Heart right ventricle (tissue), 16 donors: Measurements from ENCODE around the gene SFXN5. TPM values are rescaled to one million over a fixed set of nuclear protein-coding genes. Genes with fewer than 3 reads are reported as not detected.
A peak's percentile ranks its signal among the peaks of the same experiment; 100 is the strongest.

Experiments
- ATAC-seq, 8 donors: fragments of 200-7000 bp; cut with Tn5 transposase; one replicate each; pipeline ENCODE4 v1.9.1; 2020; ENCODE audit warnings: mild to moderate bottlenecking in 8 of 8, moderate library complexity in 8 of 8, moderate number of reproducible peaks in 1 of 8
- DNase-seq, 2 donors: peaks; one replicate each; pipeline ENCODE4 v3.0.0-alpha.2; 2020
- H3K27ac ChIP-seq, 10 donors: fragments of 200-600 bp; sonication (generic) in 2 of 10; one replicate each; pipeline versions ENCODE4 v1.5.0 to v1.8.0; 2020 to 2022; ENCODE audit warnings: mild to moderate bottlenecking in 3 of 10
- H3K27me3 ChIP-seq, 7 donors: fragments of 200-600 bp; one replicate each; pipeline ENCODE4 v1.8.0; 2021 to 2022; ENCODE audit warnings: mild to moderate bottlenecking in 2 of 7
- H3K36me3 ChIP-seq, 9 donors: fragments of 200-600 bp; sonication (generic) in 1 of 9; one replicate each; pipeline versions ENCODE4 v1.5.0 to v1.8.0; 2020 to 2022; ENCODE audit warnings: mild to moderate bottlenecking in 2 of 9
- H3K4me1 ChIP-seq, 9 donors: fragments of 200-600 bp; sonication (generic) in 1 of 9; one replicate each; pipeline versions ENCODE4 v1.5.0 to v1.8.0; 2020 to 2022; ENCODE audit warnings: mild to moderate bottlenecking in 4 of 9
- H3K4me3 ChIP-seq, 10 donors: fragments of 200-600 bp; sonication (generic) in 2 of 10; one replicate each; pipeline versions ENCODE4 v1.5.0 to v1.8.0; 2020 to 2022; ENCODE audit warnings: mild to moderate bottlenecking in 7 of 10, moderate library complexity in 2 of 10
- H3K9me3 ChIP-seq, 11 donors: fragments of 200-600 bp in 10 of 11; sonication (generic) in 2 of 11; one replicate each; pipeline versions ENCODE4 v1.5.0 to v1.8.0; 2013 to 2022; ENCODE audit warnings: mild to moderate bottlenecking in 2 of 11, control low read depth in 1 of 11, moderate library complexity in 1 of 11
- WGBS, 2 donors: extraction: QIAGEN DNeasy Blood & Tissue Kit; methylation state at CpG; one replicate each; pipeline ENCODE4 v1.1.7; 2013; ENCODE audit warnings: inconsistent platforms in 1 of 2; 5-methylcytosine and 5-hydroxymethylcytosine counted together
- intact Hi-C, 10 donors: fragments of 100-400 bp; cut with DNase I; formaldehyde crosslinking; loops; one replicate each; pipeline versions ENCODE4 v1.11.1 to v1.14.2; 2022
- polyA plus RNA-seq, 2 donors: library from polyadenylated mRNA; stranded (reverse); fragments of 200-250 nt; gene quantifications; one replicate each; pipeline ENCODE4 v1.2.3, GENCODE V29; 2013
- total RNA-seq, 10 donors: library from RNA; stranded (reverse); fragmentation: NEBNext Ultra II Directional in 3 of 10; extraction: Animal tissue kit (Norgen Biotek cat#: 25700) in 3 of 10; gene quantifications; one replicate each; pipeline versions ENCODE4 v1.2.1 to v1.2.4, GENCODE V29; 2021 to 2023
- TF ChIP-seq, protein P1 (sequence below), 9 donors: fragments of 200-600 bp; sonication (generic) in 2 of 9; IDR thresholded peaks; one replicate each; pipeline versions ENCODE4 v1.5.0 to v1.8.0; 2021 to 2022; ENCODE audit warnings: antibody characterized with exemption in 9 of 9, mild to moderate bottlenecking in 5 of 9, moderate library complexity in 1 of 9
- donor health status: Arrhythmogenic right ventricular cardiomyopathy.
- donor health status: ischemic (EF 13 %, LVEDD 7.1; RV severe dilation, severe dysfunction).
- donor health status: healthy with polysubstance abuse.
- donor health status: DM: no; HTN: yes; CAD: no.
- donor health status: DM: no; HTN: no; CAD: no.
- donor health status: ischemic (EF 25% LVEDD 6.9; RV normal size, moderate dysfunction).
- donor health status: ischemic (EF 25% LVEDD 5.7; RV mildly dilated, moderate dysfunction).
- donor health status: healthy.
- donor health status: DM: yes; HTN: yes; CAD: no.
- donor health status: Ischemic cardiomyopathy.
- donor health status: ischemic (EF 35%, LVEDD 5.7; RV mildly dilated, moderate dysfunction).
- donor health status: nonischemic (EF 11% LVEDD 7.7; RV severe dilation, severe dysfunction).
- donor health status: DM: yes; HTN: yes; CAD: no.
- donor health status: PGD.
- donor health status: ischemic (EF 29% LVEDD 5.4; RV normal size, mild dysfunction).
- donor health status: nonischemic (EF 23%, LVEDD 6.1; RV moderate dilation, normal function).

The SFXN5 gene
- total and polyA plus RNA-seq, 12 donors: 4.4 to 11.8 (median 9.7) TPM

GRCh38 chr2:72931280-72931910 lies 140.1 kb downstream of the SFXN5 start:
- no peak overlapping the region for H3K4me3 ChIP-seq
- DNase-seq: no peak
- intact Hi-C loops: no loop called here
- peak in 1 of 8 donors; percentile 19 for ATAC-seq
- H3K36me3 ChIP-seq: no peaks in the 10 kb centered on the region
- no peaks in the 10 kb centered on the region for H3K9me3 ChIP-seq
- H3K4me1 ChIP-seq: peaks cover 0 to 5% (median 0%) of the 10 kb centered on the region in 9 donors
- TF ChIP-seq, protein P1, sequence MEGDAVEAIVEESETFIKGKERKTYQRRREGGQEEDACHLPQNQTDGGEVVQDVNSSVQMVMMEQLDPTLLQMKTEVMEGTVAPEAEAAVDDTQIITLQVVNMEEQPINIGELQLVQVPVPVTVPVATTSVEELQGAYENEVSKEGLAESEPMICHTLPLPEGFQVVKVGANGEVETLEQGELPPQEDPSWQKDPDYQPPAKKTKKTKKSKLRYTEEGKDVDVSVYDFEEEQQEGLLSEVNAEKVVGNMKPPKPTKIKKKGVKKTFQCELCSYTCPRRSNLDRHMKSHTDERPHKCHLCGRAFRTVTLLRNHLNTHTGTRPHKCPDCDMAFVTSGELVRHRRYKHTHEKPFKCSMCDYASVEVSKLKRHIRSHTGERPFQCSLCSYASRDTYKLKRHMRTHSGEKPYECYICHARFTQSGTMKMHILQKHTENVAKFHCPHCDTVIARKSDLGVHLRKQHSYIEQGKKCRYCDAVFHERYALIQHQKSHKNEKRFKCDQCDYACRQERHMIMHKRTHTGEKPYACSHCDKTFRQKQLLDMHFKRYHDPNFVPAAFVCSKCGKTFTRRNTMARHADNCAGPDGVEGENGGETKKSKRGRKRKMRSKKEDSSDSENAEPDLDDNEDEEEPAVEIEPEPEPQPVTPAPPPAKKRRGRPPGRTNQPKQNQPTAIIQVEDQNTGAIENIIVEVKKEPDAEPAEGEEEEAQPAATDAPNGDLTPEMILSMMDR (IDR thresholded peaks at IDR 0.05): no peak
- 92 to 94% methylated on average over 14 of the region's 14 CpGs for WGBS, 2 donors
- H3K27ac ChIP-seq: no peak overlapping the region
- H3K27me3 ChIP-seq: peaks cover 13 to 62% (median 47%) of the 10 kb centered on the region in 7 donors

DNA sequence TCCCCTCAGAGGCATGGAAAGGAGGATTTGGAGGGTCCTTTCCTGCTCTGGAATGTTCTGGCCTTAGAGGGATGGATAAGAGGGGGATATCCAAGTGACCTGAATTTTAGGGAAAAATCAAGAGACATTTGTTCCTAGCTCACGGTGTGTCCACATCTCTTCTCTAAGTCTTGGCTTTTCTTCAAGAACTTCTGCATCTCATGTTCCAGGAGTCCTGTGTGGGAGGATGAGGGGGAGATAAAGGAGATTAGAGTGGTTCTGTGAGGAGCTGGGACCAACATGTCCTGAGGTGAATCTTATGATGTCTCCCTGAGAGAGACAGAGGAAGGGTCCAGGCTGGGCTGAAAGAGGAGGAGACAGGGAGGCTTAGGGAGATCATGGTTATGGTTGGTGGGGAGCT lies 142.5 kb downstream of the SFXN5 start:
- Histone ChIP-seq H3K27me3 (peaks cover 29 to 79% (median 71%) of the 10 kb centered on the region in 7 donors), H3K36me3 (no peaks in the 10 kb centered on the region), H3K27ac (no peak overlapping the region), H3K9me3 (no peaks in the 10 kb centered on the region), H3K4me3 (no peak overlapping the region), H3K4me1 (peaks cover 4 to 15% (median 10%) of the 10 kb centered on the region in 9 donors)
- ATAC-seq: no peak
- DNase-seq: no peak
- 87 to 89% methylated on average over 1 of the region's 1 CpG for WGBS, 2 donors
- TF ChIP-seq, protein P1 (IDR thresholded peaks at IDR 0.05): no peak
- intact Hi-C loops: no loop called here

- peaks cover 35 to 91% (median 82%) of the 10 kb centered on the region in 7 donors for H3K27me3 ChIP-seq
Observed at GRCh38 chr2:72927619-72928550, 143.6 kb downstream of the SFXN5 start.

More at GRCh38 chr2:72927619-72928550, 143.6 kb downstream of the SFXN5 start:
- TF ChIP-seq, protein P1 (IDR thresholded peaks at IDR 0.05): no peak
- intact Hi-C loops: no loop called here
- WGBS, 2 donors: 85 to 88% methylated on average over 8 of the region's 8 CpGs
- Histone ChIP-seq H3K9me3 (no peaks in the 10 kb centered on the region), H3K36me3 (no peaks in the 10 kb centered on the region), H3K4me1 (peaks cover 7 to 21% (median 14%) of the 10 kb centered on the region in 9 donors), H3K27ac (no peak overlapping the region), H3K4me3 (no peak overlapping the region)
- no peak for ATAC-seq
- DNase-seq: no peak
